Measurements from ENCODE around the gene RASAL2.

The RASAL2 gene

DNA sequence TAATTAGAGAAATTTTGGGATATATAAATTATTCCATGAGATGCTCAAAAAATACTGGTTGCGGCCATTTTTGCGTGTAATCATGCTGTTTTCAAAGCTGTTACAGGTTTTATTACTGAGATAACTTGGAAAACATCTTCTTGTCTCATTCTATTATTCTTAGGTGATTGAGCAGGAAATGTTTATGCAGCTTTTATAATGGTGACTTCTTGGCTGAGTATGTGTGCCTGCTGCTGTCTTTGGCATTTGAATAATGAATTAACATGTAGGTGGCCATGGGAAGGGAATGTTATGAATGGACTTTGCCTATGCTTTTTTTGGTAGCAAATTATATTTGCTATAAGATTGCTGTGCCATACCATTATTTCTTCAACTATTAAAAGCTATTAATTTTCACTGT, 52.5 kb downstream of the RASAL2 start:
- Mint-ChIP-seq H3K27ac (no peak overlapping the region), H3K4me3 (no peak overlapping the region), H3K36me3 (ENCODE audit: low read depth) (no peaks in the 10 kb centered on the region), H3K9me3 (peaks cover 4% of the 10 kb centered on the region), H3K27me3 (no peaks in the 10 kb centered on the region), H3K4me1 (no peaks in the 10 kb centered on the region)
- ATAC-seq (no peak), DNase-seq (no peak)

DNA sequence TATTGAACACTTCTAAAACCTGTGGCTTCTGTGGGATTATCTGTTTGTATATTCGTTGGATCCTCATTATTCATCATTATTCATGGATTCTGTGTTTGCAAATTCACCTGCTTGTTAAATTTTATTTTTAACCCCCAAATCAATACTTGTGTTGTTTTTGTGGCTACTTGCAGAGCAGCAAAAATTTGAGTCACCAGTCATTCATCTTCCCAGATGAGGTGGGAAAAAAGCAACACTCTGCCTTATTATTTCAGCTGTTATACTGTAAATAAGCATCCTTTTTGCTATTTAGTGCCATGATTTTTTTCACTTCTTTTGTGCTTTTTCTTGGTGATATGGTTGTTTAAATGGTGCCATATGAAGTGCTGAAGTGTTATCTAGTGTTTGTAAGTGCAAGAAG, 56.7 kb downstream of the RASAL2 start:
- H3K4me3 Mint-ChIP-seq: no peak overlapping the region
- no peak for ATAC-seq
- peaks cover 3% of the 10 kb centered on the region for H3K9me3 Mint-ChIP-seq
- DNase-seq: no peak
- no peaks in the 10 kb centered on the region for H3K4me1 Mint-ChIP-seq
- H3K36me3 Mint-ChIP-seq (ENCODE audit: low read depth): no peaks in the 10 kb centered on the region
- no peak overlapping the region for H3K27ac Mint-ChIP-seq
- H3K27me3 Mint-ChIP-seq: no peaks in the 10 kb centered on the region

DNA sequence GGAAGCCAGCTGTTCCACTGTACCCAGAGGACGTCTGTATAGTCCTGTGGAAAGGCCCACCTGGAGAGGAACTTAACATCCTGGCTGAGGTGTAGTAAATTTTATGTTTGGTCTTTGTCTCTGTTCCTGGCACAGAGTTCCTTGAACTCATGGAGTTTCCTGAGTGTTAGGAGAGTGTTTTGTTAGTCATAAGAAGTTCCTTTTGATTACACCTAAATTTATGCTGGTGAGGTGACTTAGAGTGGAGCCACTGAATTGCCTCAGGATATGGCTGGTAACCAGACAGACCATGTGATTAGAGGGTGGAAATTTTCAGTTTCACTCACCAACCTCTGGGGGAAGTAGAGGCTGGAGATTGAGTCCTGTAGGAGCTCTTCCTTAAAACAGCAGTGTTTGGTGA, 57.9 kb downstream of the RASAL2 start:
- peaks cover 3% of the 10 kb centered on the region for H3K9me3 Mint-ChIP-seq
- no peak overlapping the region for H3K4me3 Mint-ChIP-seq
- H3K36me3 Mint-ChIP-seq (ENCODE audit: low read depth): no peaks in the 10 kb centered on the region
- H3K27ac Mint-ChIP-seq: no peak overlapping the region
- DNase-seq (no peak), ATAC-seq (no peak)
- H3K27me3 Mint-ChIP-seq: no peaks in the 10 kb centered on the region
- H3K4me1 Mint-ChIP-seq: no peaks in the 10 kb centered on the region

DNA sequence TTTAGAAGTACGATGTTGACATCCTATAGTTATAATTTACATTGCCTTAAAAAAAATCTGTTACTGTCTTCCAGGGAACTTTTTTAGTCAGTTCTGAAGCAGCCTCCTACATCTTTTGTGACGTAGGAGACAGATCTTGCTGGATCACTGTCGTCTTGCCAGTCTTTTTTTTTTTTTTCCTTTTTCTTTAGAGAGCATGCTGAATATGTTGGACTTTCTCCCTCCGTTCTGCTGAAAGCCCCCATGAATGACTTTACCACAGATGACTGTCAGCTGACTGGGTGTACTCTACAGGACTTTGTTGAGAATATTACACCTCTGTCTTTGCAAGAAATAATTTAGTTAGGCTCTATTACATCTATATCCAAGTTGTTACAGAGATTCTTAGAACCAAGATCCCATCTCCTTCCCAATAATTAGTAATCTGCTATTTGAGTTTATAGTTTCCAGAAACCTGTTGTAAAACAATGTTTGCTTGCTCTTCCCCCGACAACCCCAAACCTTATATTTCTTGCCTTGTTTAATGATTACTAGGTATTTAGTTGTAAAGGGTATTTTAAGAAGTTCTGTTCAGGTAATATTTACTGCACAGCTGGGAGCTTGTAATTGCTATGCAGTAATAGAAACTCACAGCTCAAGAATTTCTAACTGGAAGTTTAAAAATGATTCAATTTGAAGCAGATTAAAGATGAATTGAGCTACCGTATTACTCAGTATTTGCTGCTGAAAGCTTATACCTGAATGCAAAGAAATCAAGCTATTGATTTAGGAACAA, 61.8 kb downstream of the RASAL2 start:
- no peak overlapping the region for H3K27ac Mint-ChIP-seq
- DNase-seq (no peak), ATAC-seq (no peak)
- H3K4me1 Mint-ChIP-seq: no peaks in the 10 kb centered on the region
- H3K4me3 Mint-ChIP-seq: no peak overlapping the region
- peaks cover 3% of the 10 kb centered on the region for H3K9me3 Mint-ChIP-seq
- no peaks in the 10 kb centered on the region for H3K36me3 Mint-ChIP-seq (ENCODE audit: low read depth)
- H3K27me3 Mint-ChIP-seq: no peaks in the 10 kb centered on the region

DNA sequence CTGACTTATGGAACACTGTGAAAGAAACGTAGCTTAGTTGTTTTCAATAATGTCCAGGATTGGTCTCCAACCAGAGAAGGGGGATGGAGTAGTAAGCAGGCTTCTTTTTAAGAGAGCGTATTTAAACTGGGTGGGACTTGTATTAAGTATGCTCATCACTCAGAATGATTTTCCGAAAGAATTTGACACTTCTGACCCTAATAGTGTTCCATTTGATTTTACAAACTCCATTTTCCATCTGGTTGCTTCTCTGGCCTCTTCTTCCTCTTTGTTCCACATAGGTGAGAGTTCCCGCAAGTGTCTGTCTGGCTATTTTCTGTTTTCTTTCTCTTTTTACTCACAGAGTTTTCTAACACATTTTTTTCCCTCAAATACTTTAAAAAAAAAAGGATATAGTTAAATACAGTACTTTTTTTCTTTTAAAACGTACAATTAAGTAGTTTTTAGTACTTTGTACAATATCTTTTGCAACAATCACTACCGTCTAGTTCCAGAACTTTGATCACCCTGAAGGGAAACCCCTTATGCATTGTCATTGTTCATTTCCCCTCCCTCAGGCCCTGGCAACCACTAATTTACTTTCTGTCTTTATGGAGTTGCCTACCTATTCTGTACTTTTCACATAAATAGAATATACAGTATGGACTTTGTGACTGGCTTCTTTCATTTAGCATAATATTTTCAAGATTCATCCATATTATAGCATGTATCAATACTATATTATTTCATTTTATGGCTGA, 67.0 kb downstream of the RASAL2 start:
- DNase-seq: no peak
- no peak for ATAC-seq
- H3K4me1 Mint-ChIP-seq: no peaks in the 10 kb centered on the region
- H3K9me3 Mint-ChIP-seq: no peaks in the 10 kb centered on the region
- no peak overlapping the region for H3K4me3 Mint-ChIP-seq
- no peaks in the 10 kb centered on the region for H3K27me3 Mint-ChIP-seq
- H3K27ac Mint-ChIP-seq: no peak overlapping the region
- no peaks in the 10 kb centered on the region for H3K36me3 Mint-ChIP-seq (ENCODE audit: low read depth)

DNA sequence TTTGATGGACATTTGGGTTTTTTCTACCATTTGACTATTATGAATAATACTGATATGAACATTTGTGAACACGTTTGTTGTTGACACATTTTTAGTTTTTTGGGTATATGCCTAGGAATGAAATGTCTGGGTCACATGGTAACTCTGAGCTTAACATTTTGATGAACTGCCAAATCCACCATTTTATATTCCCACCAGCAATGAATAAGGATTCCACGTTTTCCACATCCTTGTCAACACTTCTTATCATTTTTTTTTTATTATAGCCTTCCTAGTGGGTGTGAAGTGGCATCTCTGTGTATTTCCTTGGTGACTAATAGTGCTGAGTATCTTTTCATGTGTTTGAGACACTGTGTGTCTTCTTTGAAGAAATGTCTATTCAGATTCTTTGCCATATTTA, 67.6 kb downstream of the RASAL2 start:
- H3K4me3 Mint-ChIP-seq: no peak overlapping the region
- no peak for ATAC-seq
- no peak for DNase-seq
- no peaks in the 10 kb centered on the region for H3K27me3 Mint-ChIP-seq
- H3K27ac Mint-ChIP-seq: no peak overlapping the region
- no peaks in the 10 kb centered on the region for H3K36me3 Mint-ChIP-seq (ENCODE audit: low read depth)
- H3K4me1 Mint-ChIP-seq: no peaks in the 10 kb centered on the region
- H3K9me3 Mint-ChIP-seq: no peaks in the 10 kb centered on the region

DNA sequence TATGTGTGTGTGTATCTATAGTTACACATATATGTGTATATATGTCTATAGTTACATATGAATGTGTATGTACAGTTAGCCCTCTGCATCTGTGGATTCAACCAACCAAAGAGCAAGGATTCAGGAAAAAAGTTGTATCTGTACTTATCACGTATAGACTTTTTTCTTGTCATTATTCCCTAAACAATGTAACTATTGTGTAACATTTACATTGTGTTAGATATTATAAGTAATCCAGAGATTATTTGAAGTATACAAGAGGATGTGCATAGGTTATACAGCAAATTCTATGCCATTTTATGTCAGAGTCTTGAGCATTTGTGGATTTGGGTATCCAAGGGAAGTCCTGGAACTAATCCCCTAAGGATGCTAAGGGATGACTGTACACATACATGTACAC, 71.3 kb downstream of the RASAL2 start:
- H3K4me1 Mint-ChIP-seq: no peaks in the 10 kb centered on the region
- H3K27ac Mint-ChIP-seq: no peak overlapping the region
- no peaks in the 10 kb centered on the region for H3K9me3 Mint-ChIP-seq
- H3K4me3 Mint-ChIP-seq: no peak overlapping the region
- H3K27me3 Mint-ChIP-seq: no peaks in the 10 kb centered on the region
- no peaks in the 10 kb centered on the region for H3K36me3 Mint-ChIP-seq (ENCODE audit: low read depth)
- ATAC-seq (no peak), DNase-seq (no peak)

DNA sequence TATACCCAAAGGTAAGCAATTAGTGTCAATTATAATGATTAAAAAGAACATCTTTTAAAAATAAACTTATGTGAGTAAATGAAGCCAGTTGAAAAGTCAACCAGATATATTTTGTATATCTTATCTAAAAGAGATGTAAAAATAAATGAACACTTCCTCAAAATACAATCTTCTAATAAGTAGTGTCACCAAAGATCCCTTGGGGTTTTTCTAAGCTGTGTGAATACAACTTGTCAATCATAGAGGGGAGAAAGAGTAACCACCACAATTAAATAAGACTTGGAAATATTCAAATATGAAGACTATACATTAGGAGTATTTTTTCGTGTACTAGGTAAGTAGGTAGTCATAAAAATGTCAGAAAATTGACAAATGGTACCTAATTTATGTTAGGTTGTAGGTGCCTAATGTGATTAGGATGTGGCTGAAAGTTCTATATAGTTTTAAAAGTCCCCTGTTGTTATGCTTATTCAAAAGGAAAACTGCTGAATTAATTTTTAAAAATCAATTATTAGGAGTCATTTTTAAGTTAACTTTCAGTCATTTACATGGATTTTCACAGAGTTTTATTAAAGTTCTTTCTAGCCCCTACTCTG, 72.6 kb downstream of the RASAL2 start:
- no peaks in the 10 kb centered on the region for H3K36me3 Mint-ChIP-seq (ENCODE audit: low read depth)
- DNase-seq (no peak), ATAC-seq (no peak)
- no peak overlapping the region for H3K27ac Mint-ChIP-seq
- no peaks in the 10 kb centered on the region for H3K4me1 Mint-ChIP-seq
- H3K4me3 Mint-ChIP-seq: no peak overlapping the region
- no peaks in the 10 kb centered on the region for H3K9me3 Mint-ChIP-seq
- no peaks in the 10 kb centered on the region for H3K27me3 Mint-ChIP-seq

DNA sequence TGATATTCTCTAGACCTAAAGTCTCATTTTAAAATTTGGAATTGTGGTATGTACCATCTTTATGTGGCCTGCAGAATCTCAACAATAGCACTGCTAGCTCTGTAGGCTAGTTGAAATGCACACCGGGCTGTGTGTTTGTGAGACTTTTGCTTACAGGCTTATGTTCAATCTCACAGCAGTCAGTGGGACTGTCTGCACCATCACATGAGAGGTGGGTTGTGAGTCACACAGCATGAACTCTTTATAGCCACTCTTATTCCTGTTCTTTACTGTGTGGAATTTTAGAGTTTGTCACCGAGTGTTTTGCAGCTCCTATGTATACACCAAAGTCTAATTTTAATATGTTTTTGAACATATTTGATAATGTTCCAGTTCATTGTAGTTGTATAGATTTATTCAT, 74.6 kb downstream of the RASAL2 start:
- Mint-ChIP-seq H3K9me3 (no peaks in the 10 kb centered on the region), H3K4me3 (no peak overlapping the region), H3K27ac (no peak overlapping the region), H3K36me3 (ENCODE audit: low read depth) (no peaks in the 10 kb centered on the region), H3K27me3 (no peaks in the 10 kb centered on the region), H3K4me1 (no peaks in the 10 kb centered on the region)
- ATAC-seq (no peak), DNase-seq (no peak)

DNA sequence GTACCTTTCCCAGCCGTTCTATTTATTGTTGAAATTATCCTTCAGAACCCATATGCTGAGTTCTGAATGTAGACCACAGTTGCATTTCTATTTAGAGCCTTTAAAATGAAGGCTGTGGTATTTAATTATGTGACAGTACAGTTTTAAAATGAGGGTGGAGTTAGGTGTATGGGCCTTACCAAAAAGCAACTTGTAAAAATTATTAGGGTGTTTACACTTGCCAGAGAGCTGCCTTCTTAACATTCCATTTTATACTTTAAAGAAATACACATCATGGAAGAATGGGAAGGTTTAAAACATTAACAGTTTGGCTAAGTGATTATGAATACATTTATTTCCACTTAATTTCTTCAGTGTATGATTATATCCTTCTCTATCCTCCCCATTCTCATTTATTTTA, 75.7 kb downstream of the RASAL2 start:
- no peaks in the 10 kb centered on the region for H3K27me3 Mint-ChIP-seq
- no peaks in the 10 kb centered on the region for H3K4me1 Mint-ChIP-seq
- no peaks in the 10 kb centered on the region for H3K9me3 Mint-ChIP-seq
- ATAC-seq (no peak), DNase-seq (no peak)
- H3K4me3 Mint-ChIP-seq: no peak overlapping the region
- H3K27ac Mint-ChIP-seq: no peak overlapping the region
- no peaks in the 10 kb centered on the region for H3K36me3 Mint-ChIP-seq (ENCODE audit: low read depth)

DNA sequence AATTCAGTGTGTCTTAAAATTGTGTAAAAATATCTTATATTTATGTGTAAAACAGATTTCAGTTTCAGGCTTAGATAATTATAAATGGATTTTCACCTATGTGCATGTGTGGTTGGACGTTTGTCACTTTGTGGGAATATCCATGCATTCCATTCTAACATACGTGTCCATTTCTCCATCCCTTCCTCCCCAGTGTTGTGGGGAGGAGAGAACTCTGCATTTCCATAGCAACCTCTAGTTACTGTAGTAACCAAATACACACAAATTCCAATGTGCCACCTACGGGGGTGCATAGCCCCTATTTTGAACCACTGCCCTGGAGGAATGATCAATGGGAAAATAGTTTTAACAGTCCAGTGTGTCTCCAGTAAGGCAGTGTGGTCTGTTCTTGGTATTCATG, 79.0 kb downstream of the RASAL2 start:
- DNase-seq (no peak), ATAC-seq (no peak)
- H3K27me3 Mint-ChIP-seq: no peaks in the 10 kb centered on the region
- H3K9me3 Mint-ChIP-seq: no peaks in the 10 kb centered on the region
- no peak overlapping the region for H3K27ac Mint-ChIP-seq
- no peak overlapping the region for H3K4me3 Mint-ChIP-seq
- H3K4me1 Mint-ChIP-seq: no peaks in the 10 kb centered on the region
- H3K36me3 Mint-ChIP-seq (ENCODE audit: low read depth): no peaks in the 10 kb centered on the region

DNA sequence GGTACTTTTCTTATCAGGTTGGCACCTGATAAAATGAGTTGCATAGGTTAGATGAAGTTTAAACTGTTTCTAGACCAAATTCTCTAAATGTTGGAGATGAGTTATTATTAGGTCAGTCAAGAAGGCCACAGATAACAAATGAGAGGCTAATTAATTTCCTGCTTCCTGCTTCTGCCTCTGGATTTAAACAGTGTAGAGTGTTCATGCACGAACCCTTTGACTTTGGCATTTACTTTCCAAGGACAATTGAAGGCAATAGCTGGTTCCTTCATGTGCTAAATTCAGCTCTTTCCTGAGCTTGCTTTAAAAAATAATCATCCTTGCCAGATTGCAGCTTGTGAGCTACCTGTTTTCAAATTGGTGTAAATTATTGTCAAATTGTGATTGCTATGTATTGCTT, 80.6 kb downstream of the RASAL2 start:
- H3K27me3 Mint-ChIP-seq: no peaks in the 10 kb centered on the region
- DNase-seq (no peak), ATAC-seq (no peak)
- no peak overlapping the region for H3K27ac Mint-ChIP-seq
- H3K4me1 Mint-ChIP-seq: no peaks in the 10 kb centered on the region
- no peaks in the 10 kb centered on the region for H3K9me3 Mint-ChIP-seq
- no peaks in the 10 kb centered on the region for H3K36me3 Mint-ChIP-seq (ENCODE audit: low read depth)
- no peak overlapping the region for H3K4me3 Mint-ChIP-seq

DNA sequence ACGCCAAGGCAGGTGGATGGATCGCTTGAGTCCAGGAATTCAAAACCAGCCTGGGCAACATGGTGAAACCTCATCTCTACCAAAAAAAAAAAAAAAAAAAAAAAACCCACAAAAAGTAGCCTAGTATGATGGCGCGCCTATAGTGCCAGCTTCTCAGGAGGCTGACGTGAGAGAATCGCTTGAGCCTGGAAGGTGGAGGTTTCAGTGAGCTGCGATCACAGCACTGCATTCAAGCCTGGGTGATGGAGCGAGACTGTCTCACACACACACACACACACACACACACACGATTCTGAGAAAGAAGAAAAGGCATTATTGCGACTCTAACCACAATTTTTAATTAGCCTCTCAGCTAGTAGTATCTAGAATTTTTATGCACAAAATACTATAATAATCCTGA, 86.5 kb downstream of the RASAL2 start:
- ATAC-seq (no peak), DNase-seq (no peak)
- Mint-ChIP-seq H3K27me3 (no peaks in the 10 kb centered on the region), H3K36me3 (ENCODE audit: low read depth) (no peaks in the 10 kb centered on the region), H3K4me1 (no peaks in the 10 kb centered on the region), H3K4me3 (no peak overlapping the region), H3K27ac (no peak overlapping the region), H3K9me3 (no peaks in the 10 kb centered on the region)

DNA sequence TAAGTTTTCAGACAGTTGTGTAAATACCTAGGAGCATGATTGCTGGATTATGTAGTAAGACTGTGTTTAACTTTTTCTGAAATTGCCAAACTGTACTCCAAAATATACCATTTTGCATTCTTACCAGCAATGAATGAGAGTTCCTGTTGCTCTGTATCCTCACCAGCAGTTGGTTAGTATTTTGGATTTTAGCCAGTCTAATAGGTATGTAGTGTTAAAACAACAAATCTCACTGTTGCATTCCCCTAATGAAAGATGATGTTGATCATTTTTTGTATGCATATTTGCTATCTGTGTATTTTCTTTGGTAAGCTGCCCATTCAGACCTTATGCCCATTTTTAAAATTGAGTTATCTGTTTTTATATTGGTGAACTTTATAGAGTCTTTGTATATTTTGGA, 89.9 kb downstream of the RASAL2 start:
- Mint-ChIP-seq H3K27ac (no peak overlapping the region), H3K4me3 (no peak overlapping the region), H3K27me3 (peaks cover 1% of the 10 kb centered on the region), H3K9me3 (peaks cover 3% of the 10 kb centered on the region), H3K4me1 (no peaks in the 10 kb centered on the region), H3K36me3 (ENCODE audit: low read depth) (no peaks in the 10 kb centered on the region)
- ATAC-seq (no peak), DNase-seq (no peak)

DNA sequence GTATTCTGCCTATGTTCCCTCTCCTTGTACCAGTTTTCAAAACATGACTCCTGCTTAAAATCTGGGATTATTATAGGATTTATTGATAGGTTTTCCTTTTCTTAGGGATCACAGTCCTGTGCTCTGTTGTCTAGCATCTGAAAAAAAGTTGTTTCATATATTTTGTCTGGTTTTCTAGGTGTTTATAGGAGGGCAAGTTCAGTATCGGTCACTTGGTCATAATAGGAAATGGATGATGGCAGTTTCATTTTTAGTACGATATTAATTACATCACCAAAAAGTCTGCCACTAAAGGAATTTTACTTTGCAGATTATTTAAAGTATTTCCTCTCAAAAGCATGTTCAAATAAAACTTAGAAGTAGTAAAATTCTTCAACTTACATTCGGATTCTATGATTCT, 94.4 kb downstream of the RASAL2 start:
- no peak for ATAC-seq
- peaks cover 3% of the 10 kb centered on the region for H3K9me3 Mint-ChIP-seq
- no peak overlapping the region for H3K27ac Mint-ChIP-seq
- H3K4me1 Mint-ChIP-seq: no peaks in the 10 kb centered on the region
- no peak overlapping the region for H3K4me3 Mint-ChIP-seq
- H3K27me3 Mint-ChIP-seq: peaks cover 1% of the 10 kb centered on the region
- no peaks in the 10 kb centered on the region for H3K36me3 Mint-ChIP-seq (ENCODE audit: low read depth)
- DNase-seq: no peak
